ENCODE data around the gene TOB1.

DNA sequence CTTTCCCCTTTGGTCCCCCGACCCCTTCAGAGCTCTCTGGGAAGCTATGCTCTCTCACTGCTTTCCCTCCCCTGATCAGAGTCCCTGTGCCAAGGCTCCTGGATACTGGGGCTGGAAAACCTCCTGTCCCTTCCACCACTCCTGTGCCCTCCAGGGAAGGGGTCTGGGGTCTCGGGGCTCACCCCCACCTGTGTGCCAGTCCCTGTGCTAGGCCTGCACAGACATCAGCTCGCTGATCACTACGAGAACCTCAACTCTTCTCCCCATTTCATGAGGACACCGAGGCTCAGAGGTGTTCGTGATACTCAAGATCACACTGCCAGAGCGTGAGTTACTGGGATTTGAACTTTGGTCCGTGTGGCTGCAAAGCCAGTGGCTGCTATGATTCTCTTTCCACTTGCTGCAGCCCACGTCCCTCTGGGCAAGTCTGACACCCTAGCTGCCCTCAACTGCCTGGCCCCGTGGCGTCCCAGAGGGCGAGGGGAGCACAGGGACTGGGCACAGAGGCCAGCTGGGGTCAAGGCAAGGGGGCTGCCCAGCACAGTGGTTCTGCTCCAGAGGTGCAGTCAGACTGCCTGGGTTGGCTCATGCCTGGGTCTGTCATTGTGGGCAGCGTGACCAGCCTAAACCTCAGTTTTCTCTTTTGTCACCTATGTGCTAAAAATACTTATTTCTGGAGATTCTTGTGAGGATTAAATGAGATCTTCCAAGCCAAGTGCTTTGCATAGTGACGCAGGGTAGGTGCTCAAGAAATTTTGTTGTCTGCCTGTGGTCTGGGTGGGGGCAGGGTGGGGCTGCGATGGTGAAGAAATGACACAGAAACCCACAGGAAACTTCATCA is 43.8 kb upstream of the TOB1 start:
- TF ChIP-seq, protein P1, sequence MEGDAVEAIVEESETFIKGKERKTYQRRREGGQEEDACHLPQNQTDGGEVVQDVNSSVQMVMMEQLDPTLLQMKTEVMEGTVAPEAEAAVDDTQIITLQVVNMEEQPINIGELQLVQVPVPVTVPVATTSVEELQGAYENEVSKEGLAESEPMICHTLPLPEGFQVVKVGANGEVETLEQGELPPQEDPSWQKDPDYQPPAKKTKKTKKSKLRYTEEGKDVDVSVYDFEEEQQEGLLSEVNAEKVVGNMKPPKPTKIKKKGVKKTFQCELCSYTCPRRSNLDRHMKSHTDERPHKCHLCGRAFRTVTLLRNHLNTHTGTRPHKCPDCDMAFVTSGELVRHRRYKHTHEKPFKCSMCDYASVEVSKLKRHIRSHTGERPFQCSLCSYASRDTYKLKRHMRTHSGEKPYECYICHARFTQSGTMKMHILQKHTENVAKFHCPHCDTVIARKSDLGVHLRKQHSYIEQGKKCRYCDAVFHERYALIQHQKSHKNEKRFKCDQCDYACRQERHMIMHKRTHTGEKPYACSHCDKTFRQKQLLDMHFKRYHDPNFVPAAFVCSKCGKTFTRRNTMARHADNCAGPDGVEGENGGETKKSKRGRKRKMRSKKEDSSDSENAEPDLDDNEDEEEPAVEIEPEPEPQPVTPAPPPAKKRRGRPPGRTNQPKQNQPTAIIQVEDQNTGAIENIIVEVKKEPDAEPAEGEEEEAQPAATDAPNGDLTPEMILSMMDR (conservative IDR thresholded peaks at IDR 0.05 in 1 of 2, IDR thresholded peaks at IDR 0.05 in 1 of 2; ENCODE audit: low read depth in 1 of 2, low read length in 2 of 2), result no peak
- TF ChIP-seq EZH2 (IDR thresholded peaks at IDR 0.05; ENCODE audit: low read length, missing control alignments), result no peak

Data from fibroblast of lung (primary cell).